Activated CD4-positive, alpha-beta T cell treated with anti-CD3 and anti-CD28 coated beads, Interleukin-2, amount 50 U/mL, for 24 hours (primary cell): ENCODE measurements around the gene XXYLT1.
"Not testable (repeated sequence)": the region's sequence is repeated elsewhere in the genome, so short reads cannot be mapped to it uniquely, and the experiment has no call there.

ENCODE experiments used
- DNase-seq, 2 donors: peaks; one replicate each; pipeline ENCODE4 v3.0.0-alpha.2; 2020; ENCODE audit warnings: low read depth in 1 of 2, low spot score in 1 of 2

XXYLT1 gene

GRCh38 chr3:195050296-195050695, 220.7 kb downstream of the XXYLT1 start:
- not testable (repeated sequence) for DNase-seq

- DNase-seq: no peak
These were observed 222.7 kb downstream of the XXYLT1 start for GRCh38 chr3:195048059-195048905.

GRCh38 chr3:195047536-195047935, 223.4 kb downstream of the XXYLT1 start:
- DNase-seq: no peak

- DNase-seq: no peak
These were observed 224.5 kb downstream of the XXYLT1 start for GRCh38 chr3:195046441-195046840.

- no peak for DNase-seq
These were observed 225.3 kb downstream of the XXYLT1 start for GRCh38 chr3:195045481-195046210.

GRCh38 chr3:195044411-195044810, 226.5 kb downstream of the XXYLT1 start:
- no peak for DNase-seq

- DNase-seq: no peak
These were observed 227.2 kb downstream of the XXYLT1 start for GRCh38 chr3:195043607-195044339.

- no peak for DNase-seq
These were observed 228.0 kb downstream of the XXYLT1 start for GRCh38 chr3:195042743-195043606.

- DNase-seq: no peak
These were observed 228.9 kb downstream of the XXYLT1 start for GRCh38 chr3:195041871-195042742.

GRCh38 chr3:195040773-195041520, 230.0 kb downstream of the XXYLT1 start:
- DNase-seq: no peak

GRCh38 chr3:195040094-195040493, 230.9 kb downstream of the XXYLT1 start:
- no peak for DNase-seq

- no peak for DNase-seq
These were observed 231.6 kb downstream of the XXYLT1 start for GRCh38 chr3:195039180-195039843.

- DNase-seq: no peak
These were observed 232.8 kb downstream of the XXYLT1 start for GRCh38 chr3:195038161-195038560.

GRCh38 chr3:195037586-195037985, 233.4 kb downstream of the XXYLT1 start:
- DNase-seq: not testable (repeated sequence)

GRCh38 chr3:195036974-195037373, 234.0 kb downstream of the XXYLT1 start:
- DNase-seq: no peak

- no peak for DNase-seq
These were observed 234.4 kb downstream of the XXYLT1 start for GRCh38 chr3:195036574-195036973.

GRCh38 chr3:195036203-195036505, 234.8 kb downstream of the XXYLT1 start:
- no peak for DNase-seq

- DNase-seq: no peak
These were observed 235.4 kb downstream of the XXYLT1 start for GRCh38 chr3:195035345-195036202.
